Measurements from ENCODE around the gene RARA. TPM values are rescaled to one million over a fixed set of nuclear protein-coding genes. Genes with fewer than 3 reads are reported as not detected.

The RARA gene
- total and polyA plus RNA-seq, 2 experiments from 2014 or later: 7.4 to 15.9 TPM

GRCh38 chr17:40369923-40370322 is 60.9 kb downstream of the RARA start:
- no peak for ATAC-seq
- Mint-ChIP-seq H3K27me3 (ENCODE audit: insufficient read depth, low read depth, poor library complexity) (peaks cover 18% of the 10 kb centered on the region), H3K9me3 (peaks cover 9% of the 10 kb centered on the region), H3K36me3 (ENCODE audit: low read depth) (peaks cover 3% of the 10 kb centered on the region; the same call in 2 of the 3 replicates), H3K4me1 (peaks cover 8% of the 10 kb centered on the region), H3K27ac (no peak overlapping the region), H3K4me3 (no peak overlapping the region)
- Histone ChIP-seq H3K9me2 (ENCODE audit: insufficient read depth) (no peaks in the 10 kb centered on the region), H3K4me3 (no peak overlapping the region), H3K79me2 (replicated peaks; ENCODE audit: insufficient read depth) (no peaks in the 10 kb centered on the region), H3K4me2 (no peak overlapping the region), H3K36me3 (ENCODE audit: insufficient read depth) (no peaks in the 10 kb centered on the region), H3K27me3 (ENCODE audit: insufficient read depth) (no peaks in the 10 kb centered on the region), H3K4me1 (ENCODE audit: insufficient read depth) (peaks cover 9% of the 10 kb centered on the region; the same call in 1 of the 2 replicates), H2AFZ (no peak overlapping the region), H3F3A (replicated peaks; ENCODE audit: low read depth) (no peaks in the 10 kb centered on the region), H4K20me1 (replicated peaks; ENCODE audit: insufficient read depth) (no peaks in the 10 kb centered on the region), H3K27ac (ENCODE audit: low read depth) (no peak overlapping the region)
- TF ChIP-seq CREB1 (CRISPR knock-in tag; IDR thresholded peaks at IDR 0.05; ENCODE audit: low read depth) (no peak), ETS1 (IDR thresholded peaks at IDR 0.05) (no peak), EZH2phosphoT487 (IDR thresholded peaks at IDR 0.05; ENCODE audit: unreplicated experiment) (no peak), EZH2 (IDR thresholded peaks at IDR 0.05; ENCODE audit: low read depth, unreplicated experiment) (no peak), NANOG (IDR thresholded peaks at IDR 0.05; ENCODE audit: borderline replicate concordance) (no peak), ZNF114 (CRISPR knock-in tag; IDR thresholded peaks at IDR 0.05) (no peak), REST (IDR thresholded peaks at IDR 0.05; ENCODE audit: unreplicated experiment) (no peak), POLR2AphosphoS5 (IDR thresholded peaks at IDR 0.05; ENCODE audit: low read depth) (no peak), JUNB (IDR thresholded peaks at IDR 0.05; ENCODE audit: unreplicated experiment) (no peak), STAT1 (IDR thresholded peaks at IDR 0.05; ENCODE audit: unreplicated experiment) (no peak)
- no peak for DNase-seq (ENCODE audit: low spot score)

- Histone ChIP-seq H3K4me2 (no peak overlapping the region), H3K9me2 (ENCODE audit: insufficient read depth) (no peaks in the 10 kb centered on the region), H4K20me1 (replicated peaks; ENCODE audit: insufficient read depth) (no peaks in the 10 kb centered on the region), H3K27me3 (ENCODE audit: insufficient read depth) (no peaks in the 10 kb centered on the region), H3K27ac (ENCODE audit: low read depth) (no peak overlapping the region), H3K4me3 (no peak overlapping the region), H2AFZ (no peak overlapping the region; the same call in 1 of the 2 replicates), H3K4me1 (ENCODE audit: insufficient read depth) (peaks cover 7% of the 10 kb centered on the region; the same call in 1 of the 2 replicates), H3K79me2 (replicated peaks; ENCODE audit: insufficient read depth) (no peaks in the 10 kb centered on the region), H3K36me3 (ENCODE audit: insufficient read depth) (no peaks in the 10 kb centered on the region), H3F3A (replicated peaks; ENCODE audit: low read depth) (no peaks in the 10 kb centered on the region)
- H3K36me3 Mint-ChIP-seq (ENCODE audit: low read depth): peaks cover 6% of the 10 kb centered on the region; the same call in 2 of the 3 replicates
- H3K4me3 Mint-ChIP-seq: no peak overlapping the region
- DNase-seq (ENCODE audit: low spot score) (peak; percentile 91), ATAC-seq (peak; percentile 90)
- no peak overlapping the region for H3K27ac Mint-ChIP-seq
- peaks cover 16% of the 10 kb centered on the region for H3K27me3 Mint-ChIP-seq (ENCODE audit: insufficient read depth, low read depth, poor library complexity)
- peaks cover 9% of the 10 kb centered on the region for H3K4me1 Mint-ChIP-seq
- peaks cover 12% of the 10 kb centered on the region for H3K9me3 Mint-ChIP-seq
- no peak for TF ChIP-seq NANOG (IDR thresholded peaks at IDR 0.05; ENCODE audit: borderline replicate concordance)
- no peak for TF ChIP-seq CTCF (conservative IDR thresholded peaks at IDR 0.05; ENCODE audit: low read depth in 2 of 2)
- TF ChIP-seq JUNB (IDR thresholded peaks at IDR 0.05; ENCODE audit: unreplicated experiment): no peak
- TF ChIP-seq ZNF331 (CRISPR knock-in tag; IDR thresholded peaks at IDR 0.05; ENCODE audit: low read depth): no peak
- TF ChIP-seq REST (IDR thresholded peaks at IDR 0.05; ENCODE audit: unreplicated experiment): no peak
- TF ChIP-seq ETS1 (IDR thresholded peaks at IDR 0.05): peak; percentile 77
Measured at GRCh38 chr17:40371261-40371929, 62.4 kb downstream of the RARA start.
